ENCODE measurements around the gene RNF220. TPM values are rescaled to one million over a fixed set of nuclear protein-coding genes. Genes with fewer than 3 reads are reported as not detected.
A peak's percentile ranks its signal among the peaks of the same experiment; 100 is the strongest.

Gene RNF220
- total and polyA plus RNA-seq, 7 experiments from 2014 or later, result 83.1 to 127 (median 95.9) TPM

GRCh38 chr1:44471911-44472453 is 66.9 kb downstream of the RNF220 start:
- no peak for DNase-seq
- Mint-ChIP-seq H3K4me1 (peaks cover 2 to 14% (median 8%) of the 10 kb centered on the region in 7 donors), H3K27ac (no peak overlapping the region), H3K27me3 (peaks cover 6 to 23% (median 18%) of the 10 kb centered on the region in 5 donors), H3K4me3 (no peak overlapping the region), H3K9me3 (peaks cover 0 to 14% (median 4%) of the 10 kb centered on the region in 11 donors), H3K36me3 (peaks cover 0 to 7% (median 0%) of the 10 kb centered on the region in 5 donors)
- intact Hi-C loops (cut with micrococcal nuclease), result no loop called here
- H3K36me3 ChIP-seq (ENCODE audit: control insufficient read depth in 2 of 3, insufficient read depth in 3 of 3, low read length in 3 of 3), result no peaks in the 10 kb centered on the region
- ChIA-PET CTCF (no interaction called here), POLR2A (no interaction called here)
- H3K27me3 ChIP-seq (ENCODE audit: control insufficient read depth in 2 of 2, insufficient read depth in 2 of 2, low read length in 2 of 2), result no peaks in the 10 kb centered on the region
- no peaks in the 10 kb centered on the region for H3K4me1 ChIP-seq (ENCODE audit: control insufficient read depth in 2 of 2, insufficient read depth in 2 of 2, low read length in 2 of 2)
- no peak overlapping the region for H3K4me3 ChIP-seq (ENCODE audit: low read length)
- H3K27ac ChIP-seq (ENCODE audit: low read depth, low read length), result no peak overlapping the region
- no peak for ATAC-seq
- no peaks in the 10 kb centered on the region for H3K9me3 ChIP-seq (ENCODE audit: control insufficient read depth in 2 of 3, low read length in 3 of 3)

- intact Hi-C loops (cut with micrococcal nuclease), result no loop called here
- peaks cover 0 to 14% (median 4%) of the 10 kb centered on the region in 11 donors for H3K9me3 Mint-ChIP-seq
- peaks cover 2 to 14% (median 8%) of the 10 kb centered on the region in 7 donors for H3K4me1 Mint-ChIP-seq
- no peaks in the 10 kb centered on the region for H3K9me3 ChIP-seq (ENCODE audit: control insufficient read depth in 2 of 3, low read length in 3 of 3)
- no peak overlapping the region for H3K27ac ChIP-seq (ENCODE audit: low read depth, low read length)
- H3K27me3 ChIP-seq (ENCODE audit: control insufficient read depth in 2 of 2, insufficient read depth in 2 of 2, low read length in 2 of 2), result no peaks in the 10 kb centered on the region
- ChIA-PET CTCF (no interaction called here), POLR2A (no interaction called here)
- H3K4me1 ChIP-seq (ENCODE audit: control insufficient read depth in 2 of 2, insufficient read depth in 2 of 2, low read length in 2 of 2), result no peaks in the 10 kb centered on the region
- H3K4me3 Mint-ChIP-seq, result peak overlapping the region in 6 of 10 donors; percentile 13 to 45 (median 40)
- ATAC-seq, result no peak
- H3K4me3 ChIP-seq (ENCODE audit: low read length), result no peak overlapping the region
- H3K27me3 Mint-ChIP-seq, result peaks cover 6 to 23% (median 18%) of the 10 kb centered on the region in 5 donors
- H3K36me3 ChIP-seq (ENCODE audit: control insufficient read depth in 2 of 3, insufficient read depth in 3 of 3, low read length in 3 of 3), result no peaks in the 10 kb centered on the region
- peaks cover 0 to 7% (median 0%) of the 10 kb centered on the region in 5 donors for H3K36me3 Mint-ChIP-seq
- no peak for DNase-seq
- H3K27ac Mint-ChIP-seq, result no peak overlapping the region
Measured at GRCh38 chr1:44472620-44473525, 67.8 kb downstream of the RNF220 start.

GRCh38 chr1:44476891-44477290 is 71.8 kb downstream of the RNF220 start:
- no peaks in the 10 kb centered on the region for H3K4me1 ChIP-seq (ENCODE audit: control insufficient read depth in 2 of 2, insufficient read depth in 2 of 2, low read length in 2 of 2)
- no peaks in the 10 kb centered on the region for H3K36me3 ChIP-seq (ENCODE audit: control insufficient read depth in 2 of 3, insufficient read depth in 3 of 3, low read length in 3 of 3)
- peaks cover 0 to under 1% (median 0%) of the 10 kb centered on the region in 5 donors for H3K36me3 Mint-ChIP-seq
- H3K27ac ChIP-seq (ENCODE audit: low read depth, low read length), result no peak overlapping the region
- peaks cover 2 to 24% (median 15%) of the 10 kb centered on the region in 5 donors for H3K27me3 Mint-ChIP-seq
- CTCF ChIA-PET, result no interaction called here
- no peaks in the 10 kb centered on the region for H3K9me3 ChIP-seq (ENCODE audit: control insufficient read depth in 2 of 3, low read length in 3 of 3)
- DNase-seq, result no peak
- no peak overlapping the region for H3K27ac Mint-ChIP-seq
- intact Hi-C loops (cut with micrococcal nuclease), result no loop called here
- POLR2A ChIA-PET, result no interaction called here
- no peak overlapping the region for H3K4me3 Mint-ChIP-seq
- H3K4me1 Mint-ChIP-seq, result peaks cover 2 to 14% (median 8%) of the 10 kb centered on the region in 7 donors
- no peak overlapping the region for H3K4me3 ChIP-seq (ENCODE audit: low read length)
- H3K9me3 Mint-ChIP-seq, result peaks cover 0 to 11% (median 1%) of the 10 kb centered on the region in 11 donors
- H3K27me3 ChIP-seq (ENCODE audit: control insufficient read depth in 2 of 2, insufficient read depth in 2 of 2, low read length in 2 of 2), result peaks cover 0 to 3% of the 10 kb centered on the region in 2 donors
- no peak for ATAC-seq

GRCh38 chr1:44481701-44482100 is 76.6 kb downstream of the RNF220 start:
- H3K4me1 ChIP-seq (ENCODE audit: control insufficient read depth in 2 of 2, insufficient read depth in 2 of 2, low read length in 2 of 2), result no peaks in the 10 kb centered on the region
- no peak for DNase-seq
- H3K27me3 ChIP-seq (ENCODE audit: control insufficient read depth in 2 of 2, insufficient read depth in 2 of 2, low read length in 2 of 2), result peaks cover 0 to 3% of the 10 kb centered on the region in 2 donors
- H3K4me3 ChIP-seq (ENCODE audit: low read length), result no peak overlapping the region
- no peak overlapping the region for H3K27ac ChIP-seq (ENCODE audit: low read depth, low read length)
- Mint-ChIP-seq H3K4me3 (no peak overlapping the region), H3K4me1 (peaks cover 0 to 3% (median 0%) of the 10 kb centered on the region in 7 donors), H3K9me3 (no peaks in the 10 kb centered on the region), H3K27me3 (peaks cover 10 to 38% (median 33%) of the 10 kb centered on the region in 5 donors), H3K36me3 (no peaks in the 10 kb centered on the region), H3K27ac (no peak overlapping the region)
- no peaks in the 10 kb centered on the region for H3K9me3 ChIP-seq (ENCODE audit: control insufficient read depth in 2 of 3, low read length in 3 of 3)
- CTCF ChIA-PET, result no interaction called here
- intact Hi-C loops (cut with micrococcal nuclease), result no loop called here
- no peaks in the 10 kb centered on the region for H3K36me3 ChIP-seq (ENCODE audit: control insufficient read depth in 2 of 3, insufficient read depth in 3 of 3, low read length in 3 of 3)
- POLR2A ChIA-PET, result interaction anchor here (0.5 kb wide), 1 partner anchor 43 kb away, joined by 3 read pairs; no protein-coding TSS in a partner anchor
- no peak for ATAC-seq

- CTCF ChIA-PET, result no interaction called here
- no peaks in the 10 kb centered on the region for H3K9me3 Mint-ChIP-seq
- no peak overlapping the region for H3K27ac ChIP-seq (ENCODE audit: low read depth, low read length)
- no peak for ATAC-seq
- H3K9me3 ChIP-seq (ENCODE audit: control insufficient read depth in 2 of 3, low read length in 3 of 3), result no peaks in the 10 kb centered on the region
- no peak overlapping the region for H3K4me3 Mint-ChIP-seq
- no peak overlapping the region for H3K27ac Mint-ChIP-seq
- peaks cover 0 to 3% of the 10 kb centered on the region in 2 donors for H3K27me3 ChIP-seq (ENCODE audit: control insufficient read depth in 2 of 2, insufficient read depth in 2 of 2, low read length in 2 of 2)
- no peaks in the 10 kb centered on the region for H3K36me3 ChIP-seq (ENCODE audit: control insufficient read depth in 2 of 3, insufficient read depth in 3 of 3, low read length in 3 of 3)
- peaks cover 10 to 35% (median 33%) of the 10 kb centered on the region in 5 donors for H3K27me3 Mint-ChIP-seq
- POLR2A ChIA-PET, result interaction anchor here (0.5 kb wide), 1 partner anchor 161 kb away, joined by 3 read pairs; no protein-coding TSS in a partner anchor
- no peaks in the 10 kb centered on the region for H3K36me3 Mint-ChIP-seq
- DNase-seq, result no peak
- H3K4me1 Mint-ChIP-seq, result peaks cover 0 to 3% (median 0%) of the 10 kb centered on the region in 7 donors
- intact Hi-C loops (cut with micrococcal nuclease), result no loop called here
- H3K4me3 ChIP-seq (ENCODE audit: low read length), result no peak overlapping the region
- no peaks in the 10 kb centered on the region for H3K4me1 ChIP-seq (ENCODE audit: control insufficient read depth in 2 of 2, insufficient read depth in 2 of 2, low read length in 2 of 2)
Measured at GRCh38 chr1:44483089-44483874, 78.2 kb downstream of the RNF220 start.

- H3K4me1 Mint-ChIP-seq, result peaks cover 0 to 3% (median 0%) of the 10 kb centered on the region in 7 donors
- intact Hi-C loops (cut with micrococcal nuclease), result no loop called here
- H3K36me3 ChIP-seq (ENCODE audit: control insufficient read depth in 2 of 3, insufficient read depth in 3 of 3, low read length in 3 of 3), result no peaks in the 10 kb centered on the region
- no peak overlapping the region for H3K4me3 ChIP-seq (ENCODE audit: low read length)
- ChIA-PET POLR2A (no interaction called here), CTCF (no interaction called here)
- no peak overlapping the region for H3K4me3 Mint-ChIP-seq
- no peak overlapping the region for H3K27ac ChIP-seq (ENCODE audit: low read depth, low read length)
- H3K9me3 Mint-ChIP-seq, result peaks cover 0 to 5% (median 0%) of the 10 kb centered on the region in 11 donors
- H3K27me3 Mint-ChIP-seq, result peaks cover 15 to 39% (median 33%) of the 10 kb centered on the region in 5 donors
- DNase-seq (no peak), ATAC-seq (no peak)
- H3K9me3 ChIP-seq (ENCODE audit: control insufficient read depth in 2 of 3, low read length in 3 of 3), result no peaks in the 10 kb centered on the region
- H3K36me3 Mint-ChIP-seq, result peaks cover 0 to 3% (median 0%) of the 10 kb centered on the region in 5 donors
- no peaks in the 10 kb centered on the region for H3K4me1 ChIP-seq (ENCODE audit: control insufficient read depth in 2 of 2, insufficient read depth in 2 of 2, low read length in 2 of 2)
- peak overlapping the region in 1 of 9 donors; percentile 37 for H3K27ac Mint-ChIP-seq
- H3K27me3 ChIP-seq (ENCODE audit: control insufficient read depth in 2 of 2, insufficient read depth in 2 of 2, low read length in 2 of 2), result peaks cover 0 to 3% of the 10 kb centered on the region in 2 donors
Measured at GRCh38 chr1:44484155-44484688, 79.2 kb downstream of the RNF220 start.

All from naive thymus-derived CD4-positive, alpha-beta T cell (primary cell).